Measurements from ENCODE around the gene LENG8.
A peak's percentile ranks its signal among the peaks of the same experiment; 100 is the strongest.

LENG8 gene

DNA sequence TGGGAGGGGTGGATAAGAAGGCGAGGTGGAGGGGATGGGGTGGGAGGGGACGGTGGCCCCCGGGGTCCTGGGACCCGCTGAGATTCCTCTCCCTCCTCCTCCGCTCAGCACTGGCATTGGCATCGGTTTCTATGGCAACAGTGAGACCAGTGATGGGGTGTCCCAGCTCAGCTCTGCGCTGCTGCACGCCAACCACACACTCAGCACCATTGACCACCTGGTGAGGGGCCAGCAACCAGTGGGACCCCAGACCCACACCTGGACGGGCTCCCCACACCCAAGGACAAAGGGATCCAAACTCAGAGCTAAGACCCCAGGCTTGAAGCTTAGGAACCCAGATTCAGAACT lies 27.9 kb upstream of the LENG8 start:
- Histone ChIP-seq H3K4me3 (no peak overlapping the region), H3K27ac (no peak overlapping the region)

DNA sequence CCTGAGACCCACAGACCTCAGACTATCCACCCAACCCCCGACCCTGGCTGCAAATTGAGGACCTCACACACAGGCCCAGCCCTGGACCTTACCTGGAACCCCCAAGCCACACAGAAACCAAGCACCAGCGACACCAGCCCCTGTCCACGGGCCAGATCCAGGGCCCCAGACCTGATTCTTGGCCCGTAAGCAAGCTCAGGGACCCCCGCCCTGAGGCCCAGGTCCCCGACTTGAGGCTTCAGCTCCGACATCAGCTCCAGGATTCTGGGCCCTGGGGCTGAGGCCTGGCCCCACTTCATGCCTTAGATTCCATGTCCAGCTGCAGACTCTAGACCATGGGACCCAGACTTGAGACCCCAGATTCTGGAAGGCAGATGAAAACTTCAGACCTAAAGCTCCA lies 27.5 kb upstream of the LENG8 start:
- Histone ChIP-seq H3K27ac (no peak overlapping the region), H3K4me3 (no peak overlapping the region)

DNA sequence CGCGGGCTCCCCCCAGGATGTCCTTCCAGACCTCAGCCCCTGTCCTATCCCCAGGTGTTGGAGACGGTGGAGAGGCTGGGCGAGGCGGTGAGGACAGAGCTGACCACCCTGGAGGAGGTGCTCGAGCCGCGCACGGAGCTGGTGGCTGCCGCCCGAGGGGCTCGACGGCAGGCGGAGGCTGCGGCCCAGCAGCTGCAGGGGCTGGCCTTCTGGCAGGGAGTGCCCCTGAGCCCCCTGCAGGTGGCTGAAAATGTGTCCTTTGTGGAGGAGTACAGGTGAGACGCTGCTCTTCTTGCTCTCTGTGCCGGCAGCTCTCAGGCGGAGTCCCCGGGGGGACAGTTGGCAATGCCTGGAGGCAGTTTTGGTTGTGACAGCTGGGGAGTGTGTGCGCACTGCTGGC lies 26.9 kb upstream of the LENG8 start:
- no peak overlapping the region for H3K4me3 ChIP-seq
- H3K27ac ChIP-seq = no peak overlapping the region

GRCh38 chr19:54424201-54424600 lies 24.8 kb upstream of the LENG8 start:
- H3K4me3 ChIP-seq = no peak overlapping the region
- no peak overlapping the region for H3K27ac ChIP-seq

- no peak overlapping the region for H3K4me3 ChIP-seq
- H3K27ac ChIP-seq = no peak overlapping the region
Measured at GRCh38 chr19:54424660-54425381, 24.2 kb upstream of the LENG8 start.

- Histone ChIP-seq H3K4me3 (no peak overlapping the region), H3K27ac (no peak overlapping the region)
Measured at GRCh38 chr19:54425382-54425723, 23.6 kb upstream of the LENG8 start.

GRCh38 chr19:54426291-54426931 lies 22.6 kb upstream of the LENG8 start:
- H3K27ac ChIP-seq = no peak overlapping the region

DNA sequence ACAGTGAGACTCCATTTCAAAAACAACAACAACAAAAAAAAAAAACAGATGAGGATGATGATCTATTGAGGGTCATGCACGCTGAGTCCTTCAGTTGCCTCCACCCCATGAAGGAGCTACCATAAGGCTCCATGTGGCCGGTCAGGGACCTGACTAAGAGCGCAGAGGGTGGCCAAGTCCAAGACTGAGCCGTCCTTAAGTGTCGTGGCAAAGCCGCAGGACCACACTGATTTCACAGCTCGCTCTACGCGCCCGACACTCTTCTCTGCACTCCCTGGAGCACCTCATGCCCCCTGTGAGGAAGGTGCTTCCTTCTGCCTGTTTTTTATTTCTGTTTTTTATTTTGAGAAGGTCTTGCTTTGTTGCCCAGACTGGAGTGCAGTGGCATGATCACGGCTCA lies 21.4 kb upstream of the LENG8 start:
- Histone ChIP-seq H3K27ac (no peak overlapping the region), H3K4me3 (no peak overlapping the region)

More at GRCh38 chr19:54426291-54426931, 22.6 kb upstream of the LENG8 start:
- no peak overlapping the region for H3K4me3 ChIP-seq

GRCh38 chr19:54428323-54429175 lies 20.4 kb upstream of the LENG8 start:
- Histone ChIP-seq H3K27ac (no peak overlapping the region), H3K4me3 (no peak overlapping the region)

DNA sequence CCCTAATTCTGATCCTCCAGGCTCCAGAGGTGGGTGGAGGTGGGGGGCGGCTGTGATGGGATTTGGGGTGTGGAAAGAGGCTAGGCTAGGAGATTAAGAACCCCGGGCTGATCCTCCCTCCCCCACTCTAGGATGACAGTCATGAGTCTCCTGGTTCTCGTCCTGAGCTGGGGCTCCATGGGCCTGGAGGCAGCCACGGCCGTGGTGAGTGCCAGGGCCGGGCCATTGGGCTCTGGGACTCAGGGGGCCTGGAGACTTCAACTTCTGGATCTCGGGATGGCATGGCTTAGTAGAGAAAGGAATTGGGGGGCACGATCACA lies 19.9 kb upstream of the LENG8 start:
- Histone ChIP-seq H3K27ac (no peak overlapping the region), H3K4me3 (no peak overlapping the region)

- H3K27ac ChIP-seq = no peak overlapping the region
- H3K4me3 ChIP-seq = no peak overlapping the region
Measured at GRCh38 chr19:54429545-54430227, 19.3 kb upstream of the LENG8 start.

DNA sequence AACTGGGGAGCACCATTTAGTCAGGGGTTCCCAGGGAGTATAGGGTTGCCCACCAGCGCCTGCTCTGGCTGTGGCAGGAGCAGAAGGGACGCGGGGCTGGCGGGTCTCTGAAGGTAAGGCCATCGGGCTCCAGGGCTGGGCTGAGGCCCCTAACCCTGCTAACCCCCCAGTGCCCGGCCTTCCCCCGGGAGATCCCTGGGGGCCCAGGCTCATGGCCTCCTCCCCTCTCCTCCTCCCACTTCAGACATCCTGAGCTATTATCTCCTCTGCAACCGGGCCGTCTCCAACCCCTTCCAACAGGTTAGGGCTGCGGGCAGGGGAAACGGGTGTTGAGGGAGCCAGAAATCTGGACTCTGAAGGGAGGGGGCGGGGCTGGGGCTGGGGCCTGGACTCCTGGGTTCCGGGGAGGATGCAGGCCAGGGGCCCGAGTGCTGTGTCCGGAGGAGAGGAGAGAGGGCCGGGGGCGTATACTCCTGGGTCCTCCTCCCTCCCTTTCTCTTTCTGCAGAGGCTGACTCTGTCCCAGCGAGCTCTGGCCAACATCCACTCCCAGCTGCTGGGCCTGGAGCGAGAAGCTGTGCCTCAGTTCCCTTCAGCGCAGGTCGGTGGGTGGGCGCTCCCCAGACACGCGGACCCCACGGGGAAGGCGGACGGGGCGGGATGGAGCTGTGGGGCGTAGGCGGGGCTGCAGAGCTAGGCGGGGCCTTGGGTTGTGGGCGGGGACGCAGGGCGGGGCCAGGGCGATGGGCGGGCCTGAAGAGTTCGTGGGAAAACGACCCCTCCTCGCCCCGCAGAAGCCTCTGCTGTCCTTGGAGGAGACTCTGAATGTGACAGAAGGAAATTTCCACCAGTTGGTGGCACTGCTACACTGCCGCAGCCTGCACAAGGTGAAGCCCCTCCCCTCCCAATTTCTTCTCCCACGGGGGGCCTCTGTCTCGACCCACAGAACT lies 18.4 kb upstream of the LENG8 start:
- H3K4me3 ChIP-seq = peak overlapping the region in 4 of 7 experiments; percentile 4 to 27 (median 8)
- H3K27ac ChIP-seq = no peak overlapping the region

DNA sequence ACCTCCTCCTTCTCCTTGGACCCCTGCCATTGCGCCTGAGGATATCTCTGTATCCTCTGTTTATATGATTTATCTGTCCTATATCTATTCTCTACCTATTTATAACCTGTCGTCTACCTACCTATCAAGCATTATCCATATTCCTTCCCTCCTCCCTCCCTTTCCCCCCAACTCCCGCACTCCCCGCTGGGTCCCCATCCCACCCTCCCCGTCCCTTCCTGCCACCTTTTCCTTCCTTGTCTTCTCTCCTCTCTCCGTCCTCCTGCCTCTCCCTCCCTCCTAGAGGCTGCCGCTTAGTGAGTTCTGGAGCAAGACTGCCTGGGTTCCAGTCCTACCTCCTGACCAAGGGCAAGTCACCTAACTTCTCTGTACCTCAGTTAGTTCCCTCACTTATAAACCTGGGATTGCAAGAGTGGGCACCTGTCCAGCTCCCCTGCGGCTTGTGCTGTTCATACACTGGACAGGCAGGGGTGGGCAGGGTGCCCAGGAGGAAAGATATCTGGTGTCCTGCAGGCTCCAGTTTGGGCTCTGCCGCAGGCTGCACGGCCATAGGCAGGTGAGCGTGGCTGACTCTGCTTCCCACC lies 17.7 kb upstream of the LENG8 start:
- Histone ChIP-seq H3K27ac (no peak overlapping the region), H3K4me3 (peak overlapping the region in 1 of 7 experiments; percentile 27)

DNA sequence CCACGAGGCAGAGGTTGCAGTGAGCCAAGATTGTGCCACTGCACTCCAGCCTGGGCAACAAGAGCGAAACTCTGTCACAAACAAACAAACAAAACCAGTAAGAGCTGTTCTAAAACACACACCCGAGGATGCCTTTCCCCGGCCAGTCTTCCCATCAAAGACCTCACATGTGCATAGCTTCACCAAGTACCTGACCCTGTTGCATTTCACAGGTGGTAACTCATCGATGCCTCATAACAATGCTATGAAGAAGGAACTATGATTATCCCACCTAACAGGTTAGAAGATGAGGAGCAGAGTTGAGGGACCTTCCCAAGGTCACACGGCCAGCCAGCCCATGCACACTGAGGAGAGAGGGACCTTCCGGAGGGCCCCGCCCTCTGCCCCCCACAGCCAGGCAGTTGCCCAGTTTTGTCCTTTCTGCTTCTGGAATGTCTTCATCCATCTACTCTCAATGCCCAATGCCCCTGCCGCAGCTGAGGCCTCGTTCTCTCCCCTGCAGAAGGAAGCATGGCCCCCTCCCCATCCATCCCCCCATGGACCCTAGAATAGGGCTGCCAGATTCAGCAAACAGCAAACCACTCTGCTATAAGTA lies 16.8 kb upstream of the LENG8 start:
- no peak overlapping the region for H3K27ac ChIP-seq
- no peak overlapping the region for H3K4me3 ChIP-seq

DNA sequence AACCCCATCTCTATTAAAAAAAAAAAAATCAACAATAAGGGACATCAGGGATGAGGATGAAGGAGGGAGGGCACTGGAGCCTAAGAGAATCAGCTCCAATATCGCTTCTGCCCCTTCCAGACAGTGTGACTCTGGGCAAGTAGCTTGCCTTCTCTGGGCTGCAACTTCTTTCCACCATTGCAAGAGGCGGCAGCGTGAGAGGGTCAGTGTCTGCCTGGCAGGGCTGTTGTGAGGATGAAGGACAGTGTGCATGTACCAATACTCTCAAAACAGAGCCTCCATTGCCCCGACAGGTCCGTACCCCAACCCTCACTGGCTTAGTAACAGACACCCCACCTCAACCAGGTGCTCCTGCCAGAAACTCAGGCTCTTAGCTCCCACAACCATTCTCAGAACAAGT lies 15.3 kb upstream of the LENG8 start:
- H3K27ac ChIP-seq = no peak overlapping the region
- no peak overlapping the region for H3K4me3 ChIP-seq

- H3K4me3 ChIP-seq = no peak overlapping the region
- H3K27ac ChIP-seq = no peak overlapping the region
Measured at GRCh38 chr19:54434112-54434872, 14.7 kb upstream of the LENG8 start.

- Histone ChIP-seq H3K27ac (no peak overlapping the region), H3K4me3 (no peak overlapping the region)
Measured at GRCh38 chr19:54434873-54435214, 14.2 kb upstream of the LENG8 start.

- H3K27ac ChIP-seq = no peak overlapping the region
- no peak overlapping the region for H3K4me3 ChIP-seq
Measured at GRCh38 chr19:54435551-54436016, 13.4 kb upstream of the LENG8 start.
